ENCODE results near the gene ANKRD11.
"Not testable (repeated sequence)": the region's sequence is repeated elsewhere in the genome, so short reads cannot be mapped to it uniquely, and the experiment has no call there.

Gene ANKRD11

DNA sequence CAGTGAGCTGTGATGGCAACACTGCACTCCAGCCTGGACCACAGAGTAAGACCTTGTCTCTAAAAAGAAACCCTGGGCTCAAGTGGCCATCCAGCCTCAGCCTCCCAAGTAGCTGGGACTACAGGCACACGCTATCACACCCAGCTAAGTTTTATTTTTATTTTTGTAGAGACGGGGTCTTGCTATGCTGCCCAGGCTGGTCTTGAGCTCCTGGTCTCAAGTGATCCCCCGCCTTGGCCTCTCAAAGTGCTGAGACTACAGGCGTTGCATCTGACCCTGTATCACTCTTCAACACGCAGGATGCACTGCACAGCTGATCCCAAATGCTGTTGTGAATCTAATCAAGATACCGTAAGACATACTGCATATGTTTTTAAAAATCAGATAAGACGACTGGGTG, 23.0 kb downstream of the ANKRD11 start:
- H3K9me2 ChIP-seq (replicated peaks; ENCODE audit: low read depth, low read length): no peaks in the 10 kb centered on the region
- peaks cover 85% of the 10 kb centered on the region for H3K79me2 ChIP-seq (ENCODE audit: insufficient read depth, low read length)
- H3K36me3 ChIP-seq (ENCODE audit: insufficient read depth, low read length): no peaks in the 10 kb centered on the region
- no peaks in the 10 kb centered on the region for H3K27me3 ChIP-seq (ENCODE audit: insufficient read depth, low read length, poor library complexity, severe bottlenecking)
- no peak for TF ChIP-seq EZH2phosphoT487 (IDR thresholded peaks at IDR 0.05; ENCODE audit: borderline replicate concordance)
- TF ChIP-seq, protein P1, sequence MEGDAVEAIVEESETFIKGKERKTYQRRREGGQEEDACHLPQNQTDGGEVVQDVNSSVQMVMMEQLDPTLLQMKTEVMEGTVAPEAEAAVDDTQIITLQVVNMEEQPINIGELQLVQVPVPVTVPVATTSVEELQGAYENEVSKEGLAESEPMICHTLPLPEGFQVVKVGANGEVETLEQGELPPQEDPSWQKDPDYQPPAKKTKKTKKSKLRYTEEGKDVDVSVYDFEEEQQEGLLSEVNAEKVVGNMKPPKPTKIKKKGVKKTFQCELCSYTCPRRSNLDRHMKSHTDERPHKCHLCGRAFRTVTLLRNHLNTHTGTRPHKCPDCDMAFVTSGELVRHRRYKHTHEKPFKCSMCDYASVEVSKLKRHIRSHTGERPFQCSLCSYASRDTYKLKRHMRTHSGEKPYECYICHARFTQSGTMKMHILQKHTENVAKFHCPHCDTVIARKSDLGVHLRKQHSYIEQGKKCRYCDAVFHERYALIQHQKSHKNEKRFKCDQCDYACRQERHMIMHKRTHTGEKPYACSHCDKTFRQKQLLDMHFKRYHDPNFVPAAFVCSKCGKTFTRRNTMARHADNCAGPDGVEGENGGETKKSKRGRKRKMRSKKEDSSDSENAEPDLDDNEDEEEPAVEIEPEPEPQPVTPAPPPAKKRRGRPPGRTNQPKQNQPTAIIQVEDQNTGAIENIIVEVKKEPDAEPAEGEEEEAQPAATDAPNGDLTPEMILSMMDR (conservative IDR thresholded peaks at IDR 0.05; ENCODE audit: low read length): no peak
- no peak overlapping the region for H3K4me3 ChIP-seq (ENCODE audit: low read length, poor library complexity, severe bottlenecking)
- H3K4me2 ChIP-seq (ENCODE audit: low read depth, low read length, poor library complexity, severe bottlenecking): no peak overlapping the region
- H3F3A ChIP-seq (ENCODE audit: low read depth): no peaks in the 10 kb centered on the region
- no peaks in the 10 kb centered on the region for H3K9me3 ChIP-seq (ENCODE audit: insufficient read depth, low read depth, low read length)
- H4K20me1 ChIP-seq (ENCODE audit: insufficient read depth, low read length, poor library complexity, severe bottlenecking): peaks cover 46% of the 10 kb centered on the region
- H2AFZ ChIP-seq (ENCODE audit: low read length): no peak overlapping the region
- H3K9ac ChIP-seq (ENCODE audit: low read depth, low read length, poor library complexity, severe bottlenecking): no peak overlapping the region
- H3K4me1 ChIP-seq (ENCODE audit: insufficient read depth, low read length, poor library complexity, severe bottlenecking): no peaks in the 10 kb centered on the region

DNA sequence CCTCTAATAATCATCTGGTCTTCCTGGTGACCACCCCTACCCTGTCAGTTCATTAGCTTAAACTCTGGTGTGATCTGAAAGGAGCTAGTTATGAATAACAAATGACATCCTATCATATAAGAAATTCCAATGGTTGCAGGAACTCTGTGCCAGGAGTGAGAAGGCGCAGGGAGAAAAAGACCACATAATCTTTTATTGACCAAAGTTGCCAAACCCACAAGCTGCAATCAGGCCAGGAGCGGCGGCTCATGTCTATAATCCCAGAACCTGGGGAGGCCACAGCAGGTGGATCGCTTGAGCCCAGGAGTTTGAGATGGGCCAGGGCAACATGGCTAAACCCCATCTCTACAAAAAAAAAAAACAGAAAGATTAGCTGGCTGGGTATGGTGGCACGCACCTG, 23.4 kb downstream of the ANKRD11 start:
- no peak overlapping the region for H3K9ac ChIP-seq (ENCODE audit: low read depth, low read length, poor library complexity, severe bottlenecking)

DNA sequence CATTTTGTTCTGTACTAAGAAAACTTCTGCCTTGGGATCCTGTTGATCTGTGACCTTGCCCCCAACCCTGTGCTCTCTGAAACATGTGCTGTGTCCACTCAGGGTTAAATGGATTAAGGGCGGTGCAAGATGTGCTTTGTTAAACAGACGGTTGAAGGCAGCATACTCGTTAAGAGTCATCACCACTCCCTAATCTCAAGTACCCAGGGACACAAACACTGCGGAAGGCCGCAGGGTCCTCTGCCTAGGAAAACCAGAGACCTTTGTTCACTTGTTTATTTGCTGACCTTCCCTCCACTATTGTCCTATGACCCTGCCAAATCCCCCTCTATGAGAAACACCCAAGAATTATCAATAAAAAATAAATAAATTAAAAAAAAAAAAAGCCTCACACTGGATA, 27.0 kb downstream of the ANKRD11 start:
- not testable (repeated sequence) for H2AFZ ChIP-seq (ENCODE audit: low read length); H3K4me1 ChIP-seq (ENCODE audit: insufficient read depth, low read length, poor library complexity, severe bottlenecking); H3K27me3 ChIP-seq (ENCODE audit: insufficient read depth, low read length, poor library complexity, severe bottlenecking); H3K4me3 ChIP-seq (ENCODE audit: low read length, poor library complexity, severe bottlenecking); H3K4me2 ChIP-seq (ENCODE audit: low read depth, low read length, poor library complexity, severe bottlenecking); H3K36me3 ChIP-seq (ENCODE audit: insufficient read depth, low read length); H3K9me2 ChIP-seq (replicated peaks; ENCODE audit: low read depth, low read length); H3K9me3 ChIP-seq (ENCODE audit: insufficient read depth, low read depth, low read length); H3F3A ChIP-seq (ENCODE audit: low read depth); H3K9ac ChIP-seq (ENCODE audit: low read depth, low read length, poor library complexity, severe bottlenecking)
- Histone ChIP-seq H3K79me2 (ENCODE audit: insufficient read depth, low read length) (peaks cover 79% of the 10 kb centered on the region), H4K20me1 (ENCODE audit: insufficient read depth, low read length, poor library complexity, severe bottlenecking) (peaks cover 38% of the 10 kb centered on the region)

More for the DNA sequence above, 23.4 kb downstream of the ANKRD11 start:
- Histone ChIP-seq H3K27me3 (ENCODE audit: insufficient read depth, low read length, poor library complexity, severe bottlenecking) (no peaks in the 10 kb centered on the region), H3F3A (ENCODE audit: low read depth) (no peaks in the 10 kb centered on the region), H3K79me2 (ENCODE audit: insufficient read depth, low read length) (peaks cover 80% of the 10 kb centered on the region), H4K20me1 (ENCODE audit: insufficient read depth, low read length, poor library complexity, severe bottlenecking) (peaks cover 41% of the 10 kb centered on the region), H3K4me3 (ENCODE audit: low read length, poor library complexity, severe bottlenecking) (no peak overlapping the region), H3K4me1 (ENCODE audit: insufficient read depth, low read length, poor library complexity, severe bottlenecking) (no peaks in the 10 kb centered on the region), H2AFZ (ENCODE audit: low read length) (no peak overlapping the region), H3K9me3 (ENCODE audit: insufficient read depth, low read depth, low read length) (no peaks in the 10 kb centered on the region), H3K4me2 (ENCODE audit: low read depth, low read length, poor library complexity, severe bottlenecking) (no peak overlapping the region), H3K9me2 (replicated peaks; ENCODE audit: low read depth, low read length) (no peaks in the 10 kb centered on the region), H3K36me3 (ENCODE audit: insufficient read depth, low read length) (no peaks in the 10 kb centered on the region)
- TF ChIP-seq, protein P1 (conservative IDR thresholded peaks at IDR 0.05; ENCODE audit: low read length): no peak
- no peak for TF ChIP-seq EZH2phosphoT487 (IDR thresholded peaks at IDR 0.05; ENCODE audit: borderline replicate concordance)

DNA sequence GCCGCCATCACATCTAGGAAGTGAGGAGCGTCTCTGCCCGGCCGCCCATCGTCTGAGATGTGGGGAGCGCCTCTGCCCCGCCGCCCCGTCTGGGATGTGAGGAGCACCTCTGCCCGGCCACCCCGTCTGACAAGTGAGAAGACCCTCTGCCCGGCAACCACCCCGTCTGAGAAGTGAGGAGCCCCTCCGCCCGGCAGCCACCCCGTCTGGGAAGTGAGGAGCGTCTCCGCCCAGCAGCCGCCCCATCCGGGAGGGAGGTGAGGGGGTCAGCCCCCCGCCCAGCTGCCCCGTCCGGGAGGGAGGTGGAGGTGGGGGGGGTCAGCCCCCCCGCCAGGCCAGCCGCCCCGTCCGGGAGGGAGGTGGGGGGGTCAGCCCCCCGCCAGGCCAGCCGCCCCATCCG, 27.7 kb downstream of the ANKRD11 start:
- H3K4me2 ChIP-seq (ENCODE audit: low read depth, low read length, poor library complexity, severe bottlenecking); H3F3A ChIP-seq (ENCODE audit: low read depth); H3K36me3 ChIP-seq (ENCODE audit: insufficient read depth, low read length); H3K27me3 ChIP-seq (ENCODE audit: insufficient read depth, low read length, poor library complexity, severe bottlenecking); H3K4me1 ChIP-seq (ENCODE audit: insufficient read depth, low read length, poor library complexity, severe bottlenecking); H3K9me2 ChIP-seq (replicated peaks; ENCODE audit: low read depth, low read length); H3K4me3 ChIP-seq (ENCODE audit: low read length, poor library complexity, severe bottlenecking); H3K9me3 ChIP-seq (ENCODE audit: insufficient read depth, low read depth, low read length); H3K9ac ChIP-seq (ENCODE audit: low read depth, low read length, poor library complexity, severe bottlenecking); H2AFZ ChIP-seq (ENCODE audit: low read length): not testable (repeated sequence)
- Histone ChIP-seq H4K20me1 (ENCODE audit: insufficient read depth, low read length, poor library complexity, severe bottlenecking) (peaks cover 39% of the 10 kb centered on the region), H3K79me2 (ENCODE audit: insufficient read depth, low read length) (peaks cover 78% of the 10 kb centered on the region)

DNA sequence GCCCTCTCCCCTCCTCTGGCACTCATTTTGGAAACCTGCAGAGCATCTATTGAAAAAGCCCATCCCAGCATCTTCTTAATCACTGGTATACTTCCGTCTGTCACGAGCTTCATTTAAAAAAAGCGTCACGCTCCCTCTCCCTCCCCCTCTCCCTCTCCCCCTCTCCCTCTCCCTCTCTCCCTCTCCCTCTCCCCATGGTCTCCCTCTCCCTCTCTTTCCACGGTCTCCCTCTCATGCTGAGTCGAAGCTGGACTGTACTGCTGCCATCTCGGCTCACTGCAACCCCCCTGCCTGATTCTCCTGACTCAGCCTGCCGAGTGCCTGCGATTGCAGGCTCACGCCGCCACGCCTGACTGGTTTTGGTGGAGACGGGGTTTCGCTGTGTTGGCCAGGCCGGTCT, 28.5 kb downstream of the ANKRD11 start:
- not testable (repeated sequence) for H2AFZ ChIP-seq (ENCODE audit: low read length); H3K36me3 ChIP-seq (ENCODE audit: insufficient read depth, low read length); H3K9me3 ChIP-seq (ENCODE audit: insufficient read depth, low read depth, low read length); H3K4me3 ChIP-seq (ENCODE audit: low read length, poor library complexity, severe bottlenecking); H3K4me1 ChIP-seq (ENCODE audit: insufficient read depth, low read length, poor library complexity, severe bottlenecking); H3K9me2 ChIP-seq (replicated peaks; ENCODE audit: low read depth, low read length); H3F3A ChIP-seq (ENCODE audit: low read depth); H3K4me2 ChIP-seq (ENCODE audit: low read depth, low read length, poor library complexity, severe bottlenecking); H3K9ac ChIP-seq (ENCODE audit: low read depth, low read length, poor library complexity, severe bottlenecking); H3K27me3 ChIP-seq (ENCODE audit: insufficient read depth, low read length, poor library complexity, severe bottlenecking)
- peaks cover 77% of the 10 kb centered on the region for H3K79me2 ChIP-seq (ENCODE audit: insufficient read depth, low read length)
- H4K20me1 ChIP-seq (ENCODE audit: insufficient read depth, low read length, poor library complexity, severe bottlenecking): peaks cover 39% of the 10 kb centered on the region

Data from Loucy (cell line).